ENCODE results near the gene FGF23.

Gene FGF23

DNA sequence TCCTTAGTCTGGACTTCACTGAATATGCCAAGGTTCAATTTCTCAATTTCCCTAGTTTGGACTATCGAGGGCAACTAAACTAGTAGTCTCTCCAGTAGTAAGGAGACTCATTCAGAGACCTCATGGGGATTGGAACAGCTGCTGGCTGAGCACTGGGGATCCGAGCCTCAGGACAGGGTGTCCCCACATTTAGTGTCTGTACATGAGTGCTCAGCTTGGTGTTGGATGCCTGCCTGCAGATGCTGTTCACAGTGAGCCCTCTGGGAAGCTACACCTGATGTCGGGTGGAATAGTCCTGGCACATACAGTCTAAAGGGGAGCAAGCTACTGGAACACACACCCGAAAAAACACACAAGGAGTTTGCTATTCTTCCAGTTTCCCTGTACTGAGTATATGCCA is 820 bp upstream of the FGF23 start:
- DNase-seq: no peak

DNA sequence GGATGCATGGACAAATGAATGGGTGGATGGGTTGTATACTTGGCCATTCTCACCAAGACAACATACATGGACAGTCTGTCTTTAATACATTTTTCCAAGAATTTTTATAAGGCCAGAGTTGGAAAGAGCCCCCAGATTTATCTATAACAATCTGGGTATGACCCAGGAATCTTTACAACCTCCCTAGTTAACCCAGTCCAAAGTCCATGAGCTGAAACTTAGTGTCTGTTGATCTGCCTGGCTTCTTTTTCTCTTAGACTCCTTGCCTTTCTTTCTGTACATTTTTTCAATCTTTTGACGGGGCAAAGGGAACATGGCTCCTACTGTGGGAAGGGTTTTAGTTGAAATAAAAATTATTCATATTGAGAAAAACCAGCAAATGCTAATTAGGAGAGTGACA is 740 bp downstream of the FGF23 start:
- no peak for DNase-seq

DNA sequence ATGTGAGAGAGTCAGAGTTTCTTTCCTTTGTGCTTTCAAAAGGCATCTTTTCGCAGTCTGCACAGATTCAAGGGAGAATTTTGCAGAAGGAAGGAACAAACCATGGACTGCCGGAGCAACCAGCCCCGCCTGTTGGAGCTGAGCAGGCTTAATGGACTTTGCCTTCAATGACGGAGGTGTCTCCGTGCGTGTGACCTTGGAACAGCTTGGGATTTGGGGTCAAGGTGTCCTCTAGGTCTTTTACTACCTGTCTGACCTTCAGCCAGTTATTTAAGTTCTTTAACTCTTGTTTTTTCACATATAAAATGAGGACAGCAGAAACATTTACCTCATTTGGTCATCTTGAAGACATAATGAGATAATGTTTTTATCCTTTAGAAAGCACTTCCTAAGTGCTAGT is 4.1 kb downstream of the FGF23 start:
- no peak for DNase-seq

DNA sequence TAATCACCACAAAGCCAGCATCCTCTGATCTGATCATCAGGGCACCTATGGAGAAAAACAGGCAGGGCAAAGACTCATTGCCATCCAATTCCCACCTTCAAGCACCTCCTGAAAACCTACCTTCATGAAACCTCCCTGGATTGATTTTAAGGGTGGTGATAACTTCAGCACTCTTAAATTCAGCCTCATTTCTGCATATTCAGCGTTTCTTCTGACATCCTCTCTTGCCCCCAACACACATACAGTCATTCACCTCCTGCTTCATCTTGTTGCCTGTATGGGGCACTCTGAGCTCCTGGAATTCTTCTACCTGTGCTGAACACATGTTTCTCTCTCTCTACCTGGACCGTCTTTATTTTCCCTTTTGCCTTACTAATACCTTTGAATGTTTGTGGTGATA is 6.9 kb downstream of the FGF23 start:
- DNase-seq: no peak

DNA sequence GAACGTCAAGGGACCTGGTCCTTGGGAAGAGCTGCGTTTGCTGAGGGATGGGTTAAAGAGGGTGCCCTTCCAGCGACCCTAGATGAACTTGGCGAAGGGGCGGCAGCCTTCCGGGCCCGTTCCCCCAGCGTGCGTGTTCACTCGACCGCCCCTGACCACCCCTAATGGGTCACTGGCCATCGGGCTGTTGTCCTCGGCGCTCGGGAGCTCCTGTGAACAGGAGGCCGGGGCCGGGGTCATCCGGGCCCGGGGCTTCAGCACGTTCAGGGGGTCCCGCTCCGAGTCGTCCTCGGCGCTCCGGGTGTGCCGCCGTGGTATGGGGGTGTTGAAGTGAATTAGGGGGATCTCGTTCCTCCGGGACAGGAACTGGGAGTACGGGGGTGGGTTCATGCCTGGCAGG is 9.2 kb downstream of the FGF23 start:
- DNase-seq: no peak

DNA sequence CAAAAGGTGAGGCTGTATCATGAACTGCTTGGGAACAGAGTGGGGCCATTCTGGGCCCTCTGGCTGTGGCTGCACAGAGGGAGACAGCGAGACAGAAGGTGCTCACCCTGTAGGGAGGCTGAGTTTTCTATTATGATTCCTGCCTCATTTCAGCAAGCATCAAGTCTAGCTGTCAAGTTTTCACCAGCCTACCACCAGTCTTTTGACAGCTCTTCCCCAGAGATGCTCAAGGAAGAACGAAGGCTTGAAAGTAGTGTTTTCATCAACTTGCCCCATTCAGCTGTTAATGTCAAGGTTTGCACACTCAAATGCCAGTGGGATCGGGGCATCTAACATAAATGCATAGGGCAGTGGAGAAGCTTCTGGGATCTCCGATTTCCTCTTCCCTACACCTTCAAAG is 10.0 kb downstream of the FGF23 start:
- no peak for DNase-seq

DNA sequence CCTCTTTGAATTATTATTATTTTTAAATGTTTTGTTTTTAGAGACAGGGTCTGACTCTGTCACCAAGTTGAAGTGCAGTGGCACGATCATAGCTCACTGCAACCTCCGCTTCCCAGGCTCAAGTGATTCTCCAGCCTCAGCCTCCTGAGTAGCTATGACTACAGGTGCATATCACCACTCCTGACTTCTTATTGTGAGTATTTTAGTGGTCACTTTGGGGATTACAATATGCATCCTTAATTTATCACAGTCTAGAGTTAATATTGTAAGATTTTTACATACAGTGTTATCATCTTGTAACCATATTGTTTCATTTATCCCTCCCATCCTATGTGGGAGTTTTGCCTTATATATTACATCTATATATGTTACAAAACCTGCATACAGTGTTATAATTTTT is 13.4 kb downstream of the FGF23 start:
- DNase-seq: no peak

DNA sequence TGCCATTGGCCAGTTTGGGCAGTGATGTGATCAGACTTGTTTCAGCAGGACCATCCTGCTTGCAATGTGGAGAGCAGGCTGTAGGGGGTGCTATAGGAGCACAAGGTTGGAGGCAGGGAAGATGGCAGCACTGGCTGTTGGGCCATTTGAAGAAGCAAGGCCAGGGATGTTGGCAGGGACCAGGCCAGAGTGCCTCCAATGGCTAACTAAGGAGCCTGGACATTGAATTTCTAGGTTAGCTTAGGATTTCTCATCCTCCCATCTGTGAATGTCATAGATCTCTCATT is 23.5 kb downstream of the FGF23 start:
- no peak for DNase-seq

DNA sequence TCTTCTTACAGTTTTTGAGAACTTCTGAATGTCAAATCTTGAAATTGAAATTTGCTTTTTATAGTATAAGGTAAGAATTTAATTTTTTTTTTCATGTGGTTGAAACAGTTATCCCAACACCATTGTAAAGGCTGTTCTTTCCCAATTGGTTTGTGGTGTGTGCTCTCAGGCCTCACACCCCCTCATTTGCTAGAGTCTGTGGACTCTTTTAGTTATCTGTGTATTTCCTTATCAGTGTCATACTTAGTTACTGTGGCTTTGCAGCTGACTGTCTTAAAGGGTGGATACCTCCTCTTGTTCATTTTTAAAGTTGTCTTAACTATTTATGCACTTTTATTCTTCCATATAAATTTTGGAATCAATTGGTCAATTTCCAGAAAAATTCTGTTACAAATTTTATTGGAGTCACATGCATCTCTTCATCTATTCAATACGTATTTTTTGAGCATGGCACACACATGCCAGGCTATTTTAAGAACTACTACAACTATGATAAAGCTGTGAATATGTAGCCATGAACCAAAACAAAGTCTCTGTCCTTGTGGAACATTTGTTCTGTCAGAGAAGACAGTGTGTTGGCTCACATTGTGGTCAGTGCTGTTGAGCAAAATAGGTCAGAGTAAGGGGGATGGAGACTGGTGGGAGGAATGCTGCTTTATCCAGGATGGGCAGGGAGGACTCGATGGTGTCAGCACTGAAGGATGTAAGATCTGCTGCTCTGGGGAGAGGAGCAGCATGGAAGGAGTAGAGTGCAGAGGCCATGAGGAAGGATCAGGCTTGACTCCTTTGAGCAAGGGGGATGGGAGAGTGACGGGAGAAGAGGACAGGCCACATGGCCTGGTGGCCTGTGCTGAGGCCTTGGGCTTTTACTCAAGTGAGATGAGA is 24.1 kb downstream of the FGF23 start:
- DNase-seq: no peak

DNA sequence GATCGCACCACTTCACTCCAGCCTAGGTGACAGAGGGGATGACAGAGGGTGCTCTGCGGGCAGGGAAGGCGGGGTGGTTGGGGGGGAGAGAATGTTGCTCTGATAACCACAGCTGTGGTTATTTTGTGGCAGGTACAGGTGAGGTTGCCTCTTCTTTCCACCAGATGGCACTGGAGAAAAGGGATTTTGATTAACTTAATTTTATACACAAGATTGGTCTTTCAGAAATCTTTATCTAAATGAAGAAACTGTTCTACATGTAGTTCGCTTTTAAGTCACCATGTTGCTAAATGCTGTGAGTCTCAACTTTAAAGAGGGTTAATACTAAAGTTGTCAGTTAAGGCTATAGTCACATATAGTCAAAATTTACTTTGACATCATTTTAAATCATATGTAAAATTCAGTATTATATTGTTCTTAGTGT is 25.7 kb downstream of the FGF23 start:
- DNase-seq: no peak

DNA sequence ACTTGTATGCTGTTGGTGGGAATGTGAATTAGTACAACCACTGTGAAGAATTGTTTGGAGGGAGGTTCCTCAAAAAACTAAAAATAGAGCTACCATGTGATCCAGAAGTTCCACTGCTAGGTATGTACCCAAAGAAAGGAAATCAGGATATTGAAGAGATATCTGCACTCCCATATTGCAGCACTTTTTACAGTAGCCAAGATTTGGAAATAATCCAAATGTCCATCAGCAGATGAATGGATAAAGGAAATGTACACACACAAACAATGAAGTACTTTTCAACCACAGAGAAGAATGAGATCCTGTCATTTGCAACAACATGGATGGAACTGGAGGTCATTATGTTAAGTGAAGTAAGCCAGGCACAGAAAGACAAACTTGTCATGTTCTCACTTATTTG is 32.6 kb downstream of the FGF23 start:
- no peak for DNase-seq

DNA sequence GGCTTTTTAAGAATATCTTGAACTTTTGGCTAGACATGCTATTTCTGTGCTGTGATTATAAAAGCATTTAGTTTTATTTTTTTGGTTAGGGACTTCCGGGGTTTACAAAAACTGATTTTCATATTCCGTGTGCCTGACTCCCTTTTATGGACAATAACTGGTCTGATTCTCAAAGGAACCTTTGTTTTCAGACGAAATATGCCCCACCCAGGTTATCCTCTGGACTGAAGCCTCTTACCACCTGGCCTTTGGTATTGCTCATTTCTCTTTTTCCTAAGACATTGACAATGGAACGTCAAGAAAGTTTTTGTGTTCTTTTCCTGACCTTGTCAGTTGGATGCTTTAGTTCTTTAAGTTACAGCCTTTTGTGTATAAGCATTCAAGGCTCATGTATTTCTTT is 47.7 kb downstream of the FGF23 start:
- DNase-seq: no peak

DNA sequence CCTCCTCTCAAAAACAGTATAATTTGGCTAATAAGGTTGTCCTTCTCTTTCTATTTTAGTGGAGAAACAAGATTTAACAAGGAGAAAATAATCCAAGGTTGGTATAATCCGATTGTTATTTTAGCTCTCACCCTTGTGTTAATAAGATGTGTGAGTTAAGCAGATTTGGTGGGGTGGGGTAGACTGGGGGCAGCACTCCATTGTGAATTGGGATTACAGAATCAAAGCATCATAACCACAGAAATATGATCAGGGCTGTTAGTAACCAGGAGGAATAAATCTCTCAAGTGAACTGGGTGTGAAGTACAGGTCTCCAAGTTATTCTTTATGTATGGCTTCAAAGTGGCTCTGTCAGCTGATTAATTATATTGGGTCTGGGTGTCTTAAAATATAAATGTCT is 48.3 kb downstream of the FGF23 start:
- DNase-seq: no peak

DNA sequence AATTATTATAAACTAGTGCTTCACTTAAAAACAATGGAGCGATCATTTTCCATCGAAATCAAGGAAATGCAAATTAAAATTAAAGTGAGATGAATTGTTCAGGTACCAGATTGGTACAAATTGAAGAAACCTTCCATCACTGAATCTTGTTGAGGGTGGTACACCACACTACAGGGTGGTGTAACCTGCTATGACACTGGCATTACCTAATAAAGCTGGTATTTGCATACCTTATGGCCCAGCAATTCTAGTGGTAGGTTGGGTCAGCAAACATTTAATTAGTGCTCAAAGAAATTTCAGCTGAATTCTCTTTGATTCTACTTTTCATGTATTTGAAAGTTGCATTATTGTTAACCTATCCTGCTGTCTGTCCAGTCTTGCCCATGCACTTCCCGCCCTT is 49.3 kb downstream of the FGF23 start:
- no peak for DNase-seq

DNA sequence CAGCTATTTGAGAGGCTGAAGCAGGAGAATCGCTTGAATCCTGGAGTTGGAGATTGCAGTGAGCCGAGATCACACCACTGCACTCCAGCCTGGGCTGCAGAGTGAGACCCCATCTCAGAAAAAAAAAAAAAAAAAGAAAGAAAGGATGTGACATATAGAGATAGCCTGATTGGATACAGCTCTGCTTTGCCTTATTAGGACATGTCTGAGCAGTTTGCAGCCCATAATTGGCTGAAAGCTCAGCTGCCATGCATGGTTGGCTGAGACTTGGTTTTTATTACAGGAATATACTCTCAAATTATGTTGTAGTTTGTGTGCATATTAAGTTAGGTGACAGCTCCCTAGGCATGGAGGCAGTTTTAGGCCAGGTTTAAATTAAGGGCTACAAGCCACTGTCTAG is 52.2 kb downstream of the FGF23 start:
- DNase-seq: no peak

DNA sequence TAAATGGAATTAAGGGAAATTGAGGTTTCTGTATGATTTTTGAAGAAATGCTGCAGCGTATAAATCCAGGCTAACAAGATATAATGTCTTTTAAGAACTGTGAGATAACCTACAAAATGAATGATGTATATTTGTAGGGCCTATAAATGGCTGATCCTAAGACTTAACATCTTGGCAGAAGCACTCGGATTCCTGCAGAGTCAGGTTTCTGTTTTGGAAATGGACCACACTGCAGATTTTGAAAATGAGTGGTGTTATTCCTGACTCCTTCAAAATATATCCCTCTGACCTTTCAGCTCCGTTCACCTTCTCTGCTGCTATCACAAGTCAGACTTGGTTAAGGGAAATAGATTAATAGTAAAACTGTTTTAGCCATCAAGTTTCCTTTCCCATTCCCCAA is 53.5 kb downstream of the FGF23 start:
- DNase-seq: no peak

DNA sequence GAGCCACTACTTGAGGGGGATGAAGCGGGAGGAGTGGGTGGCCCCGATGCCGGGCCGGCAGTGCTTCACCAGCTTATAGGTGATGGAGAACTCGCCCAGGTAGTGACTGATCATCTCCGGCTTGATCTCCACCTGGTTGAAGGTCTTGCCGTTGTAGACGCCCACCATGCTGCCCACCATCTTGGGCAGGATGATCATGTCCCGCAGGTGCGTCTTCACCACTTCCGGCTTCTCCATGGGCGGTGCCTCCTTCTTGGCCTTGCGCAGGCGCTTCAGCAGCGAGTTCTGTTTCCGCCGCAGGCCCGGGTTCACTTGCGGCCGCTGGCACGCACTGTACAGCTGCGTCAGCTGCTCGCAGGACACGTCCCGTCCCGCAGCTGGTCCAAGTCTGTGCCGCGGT is 55.1 kb downstream of the FGF23 start:
- DNase-seq: no peak

DNA sequence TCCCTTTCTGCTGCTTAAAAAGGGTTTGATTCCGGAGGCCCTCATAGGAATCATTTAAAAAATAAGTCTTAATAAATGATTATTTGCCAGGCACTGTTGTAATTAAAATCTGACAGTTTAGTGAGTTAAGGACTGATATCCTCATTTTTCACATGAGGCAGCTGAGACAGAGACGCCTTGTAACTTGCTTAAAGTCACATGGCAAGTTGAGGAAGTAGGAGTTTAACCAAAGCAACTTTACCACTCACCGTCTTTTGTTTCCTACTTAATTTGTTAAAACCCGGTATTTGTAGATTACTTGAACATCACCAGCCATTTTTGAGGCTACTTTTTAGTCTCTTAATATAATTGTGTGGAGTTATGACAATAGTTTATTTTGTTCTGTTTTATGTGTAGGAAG is 56.1 kb downstream of the FGF23 start:
- DNase-seq: no peak

DNA sequence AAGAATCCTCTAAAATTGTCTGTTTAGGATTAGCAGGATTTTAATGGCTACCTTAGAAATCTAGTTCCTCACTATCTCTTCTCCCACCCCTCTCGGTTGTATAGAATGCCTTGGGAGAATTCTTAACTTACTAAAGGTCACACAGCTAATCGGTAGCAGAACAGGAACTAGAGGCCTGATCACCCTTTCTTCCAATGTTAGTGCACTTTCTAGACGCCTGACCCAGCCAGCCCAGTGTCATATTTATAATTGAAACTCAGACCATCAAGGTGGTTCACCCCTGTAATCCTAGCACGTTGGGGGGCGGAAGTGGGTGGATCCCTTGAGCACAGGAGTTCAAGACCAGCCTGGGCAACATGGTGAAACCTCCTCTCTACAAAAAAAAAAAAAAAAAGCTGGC is 56.8 kb downstream of the FGF23 start:
- no peak for DNase-seq

DNA sequence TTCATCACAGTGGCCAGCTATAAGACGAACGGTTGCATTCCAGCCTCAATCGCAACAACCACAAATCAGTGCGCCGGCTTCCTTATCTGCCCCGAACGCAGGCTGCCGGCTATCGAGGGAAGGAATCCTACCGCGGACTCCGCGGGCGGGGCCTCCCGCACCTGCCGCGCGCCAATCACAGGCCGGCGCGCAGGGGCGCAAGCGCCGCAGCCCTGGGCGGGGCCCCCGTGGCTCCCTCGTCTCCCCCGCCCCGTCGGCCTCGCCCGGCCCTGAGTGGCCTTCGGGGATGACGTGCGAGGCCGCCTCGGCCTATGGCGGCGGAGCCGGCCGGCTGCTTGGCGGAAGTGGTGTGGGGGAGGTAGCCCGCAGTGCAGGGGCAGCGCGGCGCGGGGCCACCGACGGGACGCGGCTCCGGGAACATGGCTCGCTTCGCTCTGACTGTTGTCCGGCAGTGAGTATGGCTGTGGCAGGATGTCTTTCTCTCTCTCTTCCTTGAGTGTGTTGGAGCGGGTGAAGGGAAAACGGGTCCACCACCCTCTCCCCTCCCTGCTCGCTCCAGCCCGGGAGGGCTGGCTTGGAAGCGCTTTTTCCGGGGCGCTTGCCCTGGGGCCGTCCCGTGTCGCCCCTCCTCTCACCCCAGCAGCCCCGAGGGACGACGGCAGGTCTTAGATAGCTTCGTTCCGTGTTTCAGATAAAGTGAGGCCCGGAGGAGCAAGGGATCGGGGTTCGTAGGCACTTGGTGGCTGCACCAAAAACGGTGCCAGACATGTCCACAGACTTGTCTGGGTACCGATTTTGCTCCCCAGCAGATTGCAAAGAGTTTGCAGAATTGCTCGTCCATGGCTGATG is 58.4 kb downstream of the FGF23 start, which contains the start of gene TIGAR:
Gene TIGAR, plus strand, starts transcription at position 361 of the 849 bp plus-strand sequence. Its CDS starts 59 bp downstream, at position 420.
- peak; percentile 98 for DNase-seq

DNA sequence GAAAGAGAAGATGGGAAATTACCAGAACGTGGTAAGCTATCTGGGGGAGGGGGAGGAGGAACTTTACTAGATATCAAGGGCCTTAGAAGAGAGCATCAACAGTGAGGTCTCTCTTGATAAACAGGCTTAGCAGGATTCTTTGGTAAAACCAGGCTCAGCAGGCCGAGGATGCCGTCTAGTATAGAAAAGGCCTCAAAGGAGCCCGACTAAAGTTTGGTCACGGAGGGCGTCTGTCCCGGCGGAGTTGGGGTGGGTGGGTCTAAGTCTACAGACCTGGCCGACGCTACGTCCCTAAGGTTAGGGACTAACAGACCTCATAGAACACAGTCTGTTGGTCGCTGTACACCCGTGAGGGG is 59.0 kb downstream of the FGF23 start:
- no peak for DNase-seq
